Neural progenitor cell (in vitro differentiated cells): ENCODE data around the gene HYI.

Experiments
- CTCF ChIP-seq: fragments of 200-600 bp; sonication (generic); IDR thresholded peaks from 2 replicates; pipeline ENCODE4 v1.5.1; 2017; ENCODE audit warnings: antibody characterized with exemption, mild to moderate bottlenecking
- EZH2 ChIP-seq: fragments of 200-600 bp; sonication (generic); IDR thresholded peaks from 2 replicates; pipeline ENCODE4 v1.6.1; 2017; ENCODE audit warnings: antibody characterized with exemption, mild to moderate bottlenecking, moderate library complexity
- EZH2phosphoT487 ChIP-seq: fragments of 200-600 bp; sonication (generic); IDR thresholded peaks from 2 replicates; pipeline ENCODE4 v1.6.1; 2017; ENCODE audit warnings: antibody characterized with exemption

DNA sequence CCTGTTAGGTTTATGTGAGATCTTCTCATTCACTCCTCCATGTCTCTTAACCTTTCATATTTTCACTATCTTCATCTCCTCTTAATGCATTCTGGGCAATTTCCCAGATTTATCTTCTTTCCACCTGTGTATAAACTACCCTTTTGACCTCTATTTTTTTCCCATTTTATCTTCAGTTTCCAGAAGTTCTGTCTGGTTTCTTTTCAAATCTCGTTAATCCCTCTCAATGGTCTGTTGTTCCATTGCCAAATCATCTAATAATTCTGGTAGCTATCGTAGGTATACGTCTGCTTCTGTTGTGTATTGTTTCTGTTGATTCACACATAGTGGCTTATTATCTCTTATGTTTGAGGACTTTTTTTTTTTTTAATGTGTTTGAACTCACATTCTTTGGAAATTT is 25.7 kb upstream of the HYI start:
- no peak for TF ChIP-seq CTCF
- TF ChIP-seq EZH2: no peak
- TF ChIP-seq EZH2phosphoT487: no peak
